Endothelial cell of umbilical vein (primary cell): ENCODE data around the gene TEX36. TPM values are rescaled to one million over a fixed set of nuclear protein-coding genes. Genes with fewer than 3 reads are reported as not detected.

ENCODE experiments used
- BruUV-seq: library from RNA; stranded (reverse); fragments of 400-500 nt; replicated peaks from 2 replicates; lab custom pipeline; 2021; lab: Mats Ljungman, UMichigan
- CTCF ChIA-PET: fragments of 300-600, 350-600 bp; sonication (Branson Sonifier 250); formaldehyde crosslinking; loops from one replicate; lab custom pipeline; 2021; ENCODE audit warnings: antibody characterized with exemption, inconsistent platforms; lab: Charles Lee
- POLR2A ChIA-PET: fragments of 300-600, 350-600 bp; sonication (Branson Sonifier 250); formaldehyde crosslinking; loops from one replicate; lab custom pipeline; 2021; ENCODE audit warnings: antibody characterized with exemption, inconsistent platforms; lab: Charles Lee
- DNase-seq: peaks from one replicate; pipeline ENCODE4 v3.0.0-alpha.2; 2011; ENCODE audit warnings: low read depth, low spot score
- FAIRE-seq: peaks from 2 replicates; lab custom pipeline; 2011; peaks lifted over from hg19 to GRCh38; lab: Jason Lieb, UNC
- H2AFZ ChIP-seq: 2 replicates; pipeline ENCODE4 v1.6.0; 2012; ENCODE audit warnings: low read depth, low read length, control low read depth, inconsistent platforms
- H3K27ac ChIP-seq: 2 replicates; pipeline ENCODE4 v1.5.1; 2011; ENCODE audit warnings: low read depth, mild to moderate bottlenecking, control low read depth, low read length, moderate library complexity; ENCODE audit not compliant: insufficient read depth
- H3K27me3 ChIP-seq, 2 experiments: 2 replicates each; pipeline versions ENCODE4 v1.6.0 to v1.6.1; 2011; ENCODE audit warnings: low read length in 2 of 2, mixed read lengths in 1 of 2; ENCODE audit not compliant: control insufficient read depth in 2 of 2, insufficient read depth in 2 of 2
- H3K36me3 ChIP-seq, 2 experiments: 2 replicates in 1 of 2; 3 replicates in 1 of 2; pipeline ENCODE4 v1.5.1; 2011; ENCODE audit warnings: low read length in 2 of 2, mild to moderate bottlenecking in 1 of 2, moderate library complexity in 1 of 2; ENCODE audit not compliant: control insufficient read depth in 2 of 2, insufficient read depth in 2 of 2; ENCODE audit errors: extremely low read depth in 1 of 2
- H3K4me1 ChIP-seq: 3 replicates; pipeline ENCODE4 v1.5.1; 2011; ENCODE audit warnings: mild to moderate bottlenecking, low read length; ENCODE audit not compliant: control insufficient read depth, insufficient read depth; ENCODE audit errors: extremely low read depth
- H3K4me2 ChIP-seq: 2 replicates; pipeline ENCODE4 v1.6.1; 2011; ENCODE audit warnings: low read length, control low read depth, mixed read lengths; ENCODE audit not compliant: insufficient read depth
- H3K4me3 ChIP-seq, 3 experiments: fragments of 200-600 bp in 1 of 3; sonication (generic), shearing (Covaris generic) in 1 of 3; replicated peaks in 1 of 3; 2 replicates each; pipeline ENCODE4 v1.5.1; 2011 to 2016; ENCODE audit warnings: control low read depth in 3 of 3, low read length in 3 of 3, mild to moderate bottlenecking in 2 of 3, inconsistent platforms in 1 of 3, low read depth in 1 of 3, moderate library complexity in 1 of 3; ENCODE audit not compliant: insufficient read depth in 1 of 3
- H3K79me2 ChIP-seq: 2 replicates; pipeline ENCODE4 v1.6.0; 2012; ENCODE audit warnings: low read length, inconsistent platforms; ENCODE audit not compliant: control insufficient read depth, insufficient read depth
- H3K9ac ChIP-seq: replicated peaks from 2 replicates; pipeline ENCODE3; 2011; ENCODE audit warnings: low read length, control low read depth; ENCODE audit not compliant: insufficient read depth; ENCODE audit errors: extremely low read depth
- H3K9me1 ChIP-seq: replicated peaks from 3 replicates; pipeline ENCODE4 v1.6.0; 2011; ENCODE audit warnings: mild to moderate bottlenecking, low read length; ENCODE audit not compliant: control insufficient read depth, insufficient read depth; ENCODE audit errors: extremely low read depth
- H3K9me3 ChIP-seq: replicated peaks from 2 replicates; pipeline ENCODE4 v1.5.1; 2012; ENCODE audit warnings: low read length, inconsistent platforms; ENCODE audit not compliant: control insufficient read depth, insufficient read depth
- H4K20me1 ChIP-seq: replicated peaks from 2 replicates; pipeline ENCODE3; 2011; ENCODE audit warnings: mild to moderate bottlenecking, low read length; ENCODE audit not compliant: control insufficient read depth, insufficient read depth; ENCODE audit errors: extremely low read depth
- EZH2 ChIP-seq: IDR thresholded peaks from 2 replicates; pipeline ENCODE4 v1.6.1; 2012; ENCODE audit warnings: borderline replicate concordance, low read depth, mild to moderate bottlenecking, moderate library complexity, low read length, inconsistent platforms; ENCODE audit not compliant: severe bottlenecking
- FOS ChIP-seq: IDR thresholded peaks from 2 replicates; pipeline ENCODE4 v1.6.1; 2011; ENCODE audit warnings: mild to moderate bottlenecking, low read length, moderate library complexity, borderline replicate concordance; ENCODE audit not compliant: insufficient read depth
- GATA2 ChIP-seq: IDR thresholded peaks from 2 replicates; pipeline ENCODE4 v1.7.0; 2011; ENCODE audit warnings: low read depth, mild to moderate bottlenecking, moderate library complexity, mixed read lengths, low read length; ENCODE audit not compliant: insufficient read length, insufficient read depth
- JUN ChIP-seq: IDR thresholded peaks from 2 replicates; pipeline ENCODE4 v1.6.1; 2011; ENCODE audit warnings: borderline replicate concordance, low read depth; ENCODE audit not compliant: insufficient read length, insufficient read depth
- MYC ChIP-seq: IDR thresholded peaks from one replicate; pipeline ENCODE4 v1.6.1; 2011; ENCODE audit warnings: mild to moderate bottlenecking, low read depth, low read length
- POLR2A ChIP-seq: IDR thresholded peaks from 2 replicates; pipeline ENCODE4 v1.6.1; 2012; ENCODE audit warnings: low read depth, mild to moderate bottlenecking, control low read depth, low read length
- POLR2AphosphoS5 ChIP-seq: IDR thresholded peaks from 2 replicates; pipeline ENCODE4 v1.6.1; 2012; ENCODE audit warnings: low read depth, mild to moderate bottlenecking, control low read depth, low read length, moderate library complexity; ENCODE audit not compliant: insufficient read depth
- dilution Hi-C: fragments of 300-500 bp; cut with MboI; formaldehyde crosslinking; loops from one replicate; pipeline ENCODE4 v1.15.0; 2019; ENCODE audit warnings: low sequenced_read_pairs; ENCODE audit not compliant: extremely low pct_ligation_motif_present
- intact Hi-C: fragments of 100-400 bp; cut with micrococcal nuclease; formaldehyde crosslinking; loops from one replicate; pipeline ENCODE4 v1.10.0; 2022
- polyA plus RNA-seq, 4 experiments: library from polyadenylated mRNA; depleted of rRNA in 3 of 4; stranded (reverse) in 3 of 4; unstranded in 1 of 4; fragments of >200 nt; gene quantifications; 2 replicates each; pipeline versions ENCODE4 v1.2.1 to v1.2.3, GENCODE V29; 2011 to 2012; ENCODE audit warnings: missing spikeins in 1 of 4
- total RNA-seq: library from RNA; stranded (reverse); gene quantifications from 2 replicates; pipeline ENCODE4 v1.2.3, GENCODE V29; 2021
- TF ChIP-seq, protein P1 (sequence below), 2 donors: IDR thresholded peaks; 1 replicate in 1 of 2; 2 replicates in 1 of 2; pipeline ENCODE4 v1.5.1; 2011; ENCODE audit warnings: low read length in 2 of 2, mild to moderate bottlenecking in 2 of 2, moderate library complexity in 2 of 2, control low read depth in 1 of 2, inconsistent platforms in 1 of 2, low read depth in 1 of 2; ENCODE audit not compliant: insufficient read depth in 1 of 2; ENCODE audit errors: extremely low read depth in 1 of 2
- TF ChIP-seq, protein P2 (sequence below): IDR thresholded peaks from 2 replicates; pipeline ENCODE4 v1.6.1; 2011; ENCODE audit not compliant: insufficient read depth, insufficient read length

The TEX36 gene
- total and polyA plus RNA-seq, 2 donors (not counting 3 experiments of a cell fraction or from before 2014, with no cell fraction given), result not detected

DNA sequence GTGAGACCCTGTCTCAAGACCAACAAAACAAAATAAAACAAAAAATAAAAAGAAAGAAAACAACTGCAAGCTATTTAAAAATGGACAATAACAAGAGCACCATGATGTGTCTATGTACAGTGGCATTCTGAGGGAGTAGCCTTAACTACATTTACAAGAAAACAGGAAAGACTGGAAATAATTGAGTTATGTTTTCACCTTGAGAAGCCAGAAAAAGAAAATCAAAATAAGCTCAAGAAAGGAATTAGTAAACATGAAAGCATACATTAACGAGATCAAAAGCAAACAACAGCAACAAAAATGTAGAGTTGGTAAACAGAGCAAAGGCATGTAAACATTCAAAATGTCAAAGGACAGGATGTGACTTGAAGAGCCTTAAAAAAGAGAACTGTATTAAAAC, 36.7 kb downstream of the TEX36 start:
- Histone ChIP-seq H3K9ac (no peak overlapping the region), H3K27ac (no peak overlapping the region), H3K27me3 (peaks cover 3% of the 10 kb centered on the region in 2 experiments), H3K79me2 (no peaks in the 10 kb centered on the region), H3K4me3 (no peak overlapping the region), H3K36me3 (no peaks in the 10 kb centered on the region), H3K4me1 (no peaks in the 10 kb centered on the region), H3K9me1 (no peaks in the 10 kb centered on the region), H3K4me2 (no peak overlapping the region), H3K9me3 (no peaks in the 10 kb centered on the region), H2AFZ (no peak overlapping the region), H4K20me1 (no peaks in the 10 kb centered on the region)
- dilution Hi-C loops (no loop called here), intact Hi-C loops (no loop called here)
- CTCF ChIA-PET, result no interaction called here
- FAIRE-seq, result no peak
- no TSS peak for BruUV-seq
- POLR2A ChIA-PET, result no interaction called here
- TF ChIP-seq, protein P1, sequence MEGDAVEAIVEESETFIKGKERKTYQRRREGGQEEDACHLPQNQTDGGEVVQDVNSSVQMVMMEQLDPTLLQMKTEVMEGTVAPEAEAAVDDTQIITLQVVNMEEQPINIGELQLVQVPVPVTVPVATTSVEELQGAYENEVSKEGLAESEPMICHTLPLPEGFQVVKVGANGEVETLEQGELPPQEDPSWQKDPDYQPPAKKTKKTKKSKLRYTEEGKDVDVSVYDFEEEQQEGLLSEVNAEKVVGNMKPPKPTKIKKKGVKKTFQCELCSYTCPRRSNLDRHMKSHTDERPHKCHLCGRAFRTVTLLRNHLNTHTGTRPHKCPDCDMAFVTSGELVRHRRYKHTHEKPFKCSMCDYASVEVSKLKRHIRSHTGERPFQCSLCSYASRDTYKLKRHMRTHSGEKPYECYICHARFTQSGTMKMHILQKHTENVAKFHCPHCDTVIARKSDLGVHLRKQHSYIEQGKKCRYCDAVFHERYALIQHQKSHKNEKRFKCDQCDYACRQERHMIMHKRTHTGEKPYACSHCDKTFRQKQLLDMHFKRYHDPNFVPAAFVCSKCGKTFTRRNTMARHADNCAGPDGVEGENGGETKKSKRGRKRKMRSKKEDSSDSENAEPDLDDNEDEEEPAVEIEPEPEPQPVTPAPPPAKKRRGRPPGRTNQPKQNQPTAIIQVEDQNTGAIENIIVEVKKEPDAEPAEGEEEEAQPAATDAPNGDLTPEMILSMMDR (IDR thresholded peaks at IDR 0.05; ENCODE audit: extremely low read depth in 1 of 2, insufficient read depth in 1 of 2, low read depth in 1 of 2, low read length in 2 of 2), result no peak
- TF ChIP-seq, protein P2, sequence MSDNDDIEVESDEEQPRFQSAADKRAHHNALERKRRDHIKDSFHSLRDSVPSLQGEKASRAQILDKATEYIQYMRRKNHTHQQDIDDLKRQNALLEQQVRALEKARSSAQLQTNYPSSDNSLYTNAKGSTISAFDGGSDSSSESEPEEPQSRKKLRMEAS, result no peak
- TF ChIP-seq EZH2 (no peak), GATA2 (no peak), JUN (no peak), FOS (no peak), POLR2A (no peak), MYC (no peak), POLR2AphosphoS5 (no peak)
- no peak for DNase-seq
